ENCODE measurements around the gene ELMO1. TPM values are rescaled to one million over a fixed set of nuclear protein-coding genes. Genes with fewer than 3 reads are reported as not detected.

Gene ELMO1
- total and polyA plus RNA-seq, 2 experiments from 2014 or later = 6.5 to 24.9 TPM

- Histone ChIP-seq H3K36me3 (ENCODE audit: insufficient read depth) (no peaks in the 10 kb centered on the region), H3K27ac (ENCODE audit: low read depth) (no peak overlapping the region), H2AFZ (no peak overlapping the region), H3K9me2 (ENCODE audit: insufficient read depth) (no peaks in the 10 kb centered on the region), H3K4me1 (ENCODE audit: insufficient read depth) (no peaks in the 10 kb centered on the region), H3K79me2 (replicated peaks; ENCODE audit: insufficient read depth) (no peaks in the 10 kb centered on the region), H3F3A (replicated peaks; ENCODE audit: low read depth) (no peaks in the 10 kb centered on the region), H3K4me3 (no peak overlapping the region), H4K20me1 (replicated peaks; ENCODE audit: insufficient read depth) (no peaks in the 10 kb centered on the region), H3K27me3 (ENCODE audit: insufficient read depth) (no peaks in the 10 kb centered on the region), H3K4me2 (no peak overlapping the region)
- ATAC-seq (no peak), DNase-seq (ENCODE audit: low spot score) (no peak)
- H3K27me3 Mint-ChIP-seq (ENCODE audit: insufficient read depth, low read depth, poor library complexity) = no peaks in the 10 kb centered on the region
- H3K27ac Mint-ChIP-seq = no peak overlapping the region
- peaks cover 4% of the 10 kb centered on the region; the same call in 2 of the 3 replicates for H3K4me1 Mint-ChIP-seq
- no peak for TF ChIP-seq ZNF331 (CRISPR knock-in tag; IDR thresholded peaks at IDR 0.05; ENCODE audit: low read depth)
- TF ChIP-seq CREB1 (CRISPR knock-in tag; IDR thresholded peaks at IDR 0.05; ENCODE audit: low read depth) = no peak
- TF ChIP-seq, protein P1, sequence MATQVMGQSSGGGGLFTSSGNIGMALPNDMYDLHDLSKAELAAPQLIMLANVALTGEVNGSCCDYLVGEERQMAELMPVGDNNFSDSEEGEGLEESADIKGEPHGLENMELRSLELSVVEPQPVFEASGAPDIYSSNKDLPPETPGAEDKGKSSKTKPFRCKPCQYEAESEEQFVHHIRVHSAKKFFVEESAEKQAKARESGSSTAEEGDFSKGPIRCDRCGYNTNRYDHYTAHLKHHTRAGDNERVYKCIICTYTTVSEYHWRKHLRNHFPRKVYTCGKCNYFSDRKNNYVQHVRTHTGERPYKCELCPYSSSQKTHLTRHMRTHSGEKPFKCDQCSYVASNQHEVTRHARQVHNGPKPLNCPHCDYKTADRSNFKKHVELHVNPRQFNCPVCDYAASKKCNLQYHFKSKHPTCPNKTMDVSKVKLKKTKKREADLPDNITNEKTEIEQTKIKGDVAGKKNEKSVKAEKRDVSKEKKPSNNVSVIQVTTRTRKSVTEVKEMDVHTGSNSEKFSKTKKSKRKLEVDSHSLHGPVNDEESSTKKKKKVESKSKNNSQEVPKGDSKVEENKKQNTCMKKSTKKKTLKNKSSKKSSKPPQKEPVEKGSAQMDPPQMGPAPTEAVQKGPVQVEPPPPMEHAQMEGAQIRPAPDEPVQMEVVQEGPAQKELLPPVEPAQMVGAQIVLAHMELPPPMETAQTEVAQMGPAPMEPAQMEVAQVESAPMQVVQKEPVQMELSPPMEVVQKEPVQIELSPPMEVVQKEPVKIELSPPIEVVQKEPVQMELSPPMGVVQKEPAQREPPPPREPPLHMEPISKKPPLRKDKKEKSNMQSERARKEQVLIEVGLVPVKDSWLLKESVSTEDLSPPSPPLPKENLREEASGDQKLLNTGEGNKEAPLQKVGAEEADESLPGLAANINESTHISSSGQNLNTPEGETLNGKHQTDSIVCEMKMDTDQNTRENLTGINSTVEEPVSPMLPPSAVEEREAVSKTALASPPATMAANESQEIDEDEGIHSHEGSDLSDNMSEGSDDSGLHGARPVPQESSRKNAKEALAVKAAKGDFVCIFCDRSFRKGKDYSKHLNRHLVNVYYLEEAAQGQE (IDR thresholded peaks at IDR 0.05; ENCODE audit: unreplicated experiment) = no peak
- TF ChIP-seq EZH2 (IDR thresholded peaks at IDR 0.05; ENCODE audit: low read depth, unreplicated experiment) = no peak
- TF ChIP-seq STAT1 (IDR thresholded peaks at IDR 0.05; ENCODE audit: unreplicated experiment) = no peak
- no peak for TF ChIP-seq JUNB (IDR thresholded peaks at IDR 0.05; ENCODE audit: unreplicated experiment)
- TF ChIP-seq, protein P2, sequence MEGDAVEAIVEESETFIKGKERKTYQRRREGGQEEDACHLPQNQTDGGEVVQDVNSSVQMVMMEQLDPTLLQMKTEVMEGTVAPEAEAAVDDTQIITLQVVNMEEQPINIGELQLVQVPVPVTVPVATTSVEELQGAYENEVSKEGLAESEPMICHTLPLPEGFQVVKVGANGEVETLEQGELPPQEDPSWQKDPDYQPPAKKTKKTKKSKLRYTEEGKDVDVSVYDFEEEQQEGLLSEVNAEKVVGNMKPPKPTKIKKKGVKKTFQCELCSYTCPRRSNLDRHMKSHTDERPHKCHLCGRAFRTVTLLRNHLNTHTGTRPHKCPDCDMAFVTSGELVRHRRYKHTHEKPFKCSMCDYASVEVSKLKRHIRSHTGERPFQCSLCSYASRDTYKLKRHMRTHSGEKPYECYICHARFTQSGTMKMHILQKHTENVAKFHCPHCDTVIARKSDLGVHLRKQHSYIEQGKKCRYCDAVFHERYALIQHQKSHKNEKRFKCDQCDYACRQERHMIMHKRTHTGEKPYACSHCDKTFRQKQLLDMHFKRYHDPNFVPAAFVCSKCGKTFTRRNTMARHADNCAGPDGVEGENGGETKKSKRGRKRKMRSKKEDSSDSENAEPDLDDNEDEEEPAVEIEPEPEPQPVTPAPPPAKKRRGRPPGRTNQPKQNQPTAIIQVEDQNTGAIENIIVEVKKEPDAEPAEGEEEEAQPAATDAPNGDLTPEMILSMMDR (conservative IDR thresholded peaks at IDR 0.05; ENCODE audit: low read depth in 2 of 2) = no peak
- TF ChIP-seq POLR2AphosphoS5 (IDR thresholded peaks at IDR 0.05; ENCODE audit: low read depth) = no peak
- H3K4me3 Mint-ChIP-seq = no peak overlapping the region
- peaks cover 14% of the 10 kb centered on the region for H3K9me3 Mint-ChIP-seq
- peaks cover 9% of the 10 kb centered on the region for H3K36me3 Mint-ChIP-seq (ENCODE audit: low read depth)
These were observed 157.9 kb downstream of the ELMO1 start for GRCh38 chr7:37290731-37291130.

- H3K9me2 ChIP-seq (ENCODE audit: insufficient read depth) = peaks cover 3% of the 10 kb centered on the region; the same call in 1 of the 2 replicates
- ATAC-seq = no peak
- H3K79me2 ChIP-seq (replicated peaks; ENCODE audit: insufficient read depth) = no peaks in the 10 kb centered on the region
- no peak overlapping the region for H2AFZ ChIP-seq
- peaks cover 14% of the 10 kb centered on the region for H3K9me3 Mint-ChIP-seq
- no peak overlapping the region for H3K27ac ChIP-seq (ENCODE audit: low read depth)
- H4K20me1 ChIP-seq (replicated peaks; ENCODE audit: insufficient read depth) = no peaks in the 10 kb centered on the region
- no peak for TF ChIP-seq EZH2 (IDR thresholded peaks at IDR 0.05; ENCODE audit: low read depth, unreplicated experiment)
- no peak for TF ChIP-seq CREB1 (CRISPR knock-in tag; IDR thresholded peaks at IDR 0.05; ENCODE audit: low read depth)
- TF ChIP-seq JUNB (IDR thresholded peaks at IDR 0.05; ENCODE audit: unreplicated experiment) = no peak
- TF ChIP-seq ETS1 (IDR thresholded peaks at IDR 0.05) = no peak
- TF ChIP-seq NANOG (IDR thresholded peaks at IDR 0.05; ENCODE audit: borderline replicate concordance) = no peak
- H3K4me1 Mint-ChIP-seq = peaks cover 12% of the 10 kb centered on the region; the same call in 2 of the 3 replicates
- no peaks in the 10 kb centered on the region for H3K27me3 Mint-ChIP-seq (ENCODE audit: insufficient read depth, low read depth, poor library complexity)
- H3F3A ChIP-seq (replicated peaks; ENCODE audit: low read depth) = no peaks in the 10 kb centered on the region
- H3K27ac Mint-ChIP-seq = no peak overlapping the region
- H3K4me3 Mint-ChIP-seq = no peak overlapping the region
- no peak overlapping the region for H3K4me3 ChIP-seq
- no peak for DNase-seq (ENCODE audit: low spot score)
- no peak overlapping the region for H3K4me2 ChIP-seq
- no peaks in the 10 kb centered on the region for H3K27me3 ChIP-seq (ENCODE audit: insufficient read depth)
- H3K36me3 Mint-ChIP-seq (ENCODE audit: low read depth) = peaks cover 9% of the 10 kb centered on the region
- H3K4me1 ChIP-seq (ENCODE audit: insufficient read depth) = no peaks in the 10 kb centered on the region
- no peaks in the 10 kb centered on the region for H3K36me3 ChIP-seq (ENCODE audit: insufficient read depth)
These were observed 158.9 kb downstream of the ELMO1 start for GRCh38 chr7:37289781-37290180.

Data from GM23338 (cell line).